Right lung (tissue), 10 donors: Measurements from ENCODE around the gene RYR1. TPM values are rescaled to one million over a fixed set of nuclear protein-coding genes. Genes with fewer than 3 reads are reported as not detected.

Experiments
- DNase-seq, 2 donors: peaks; one replicate each; pipeline ENCODE4 v3.0.0-alpha.2; 2013
- long read RNA-seq, 8 donors: transcript quantifications; one replicate each; lab custom pipeline, GENCODE V29; 2026
- polyA plus RNA-seq, 5 donors: library from polyadenylated mRNA; unstranded; fragments of 120-200 nt; gene quantifications; one replicate each; pipeline versions ENCODE4 v1.2.1 to v1.2.3, GENCODE V29; 2013; ENCODE audit warnings: inconsistent platforms in 1 of 5, low replicate concordance in 1 of 5; ENCODE audit not compliant: insufficient read length in 5 of 5, insufficient read depth in 1 of 5

RYR1 gene
- polyA plus RNA-seq: 10 to 100 TPM in 1 of 5 donors, 1 to 10 TPM in 4; 2.0 to 24.3 (median 3.7) TPM
- long read RNA-seq, donor 1: 0 reads
- long read RNA-seq, donor 2: 0 reads
- long read RNA-seq, donor 3: 0 reads
- long read RNA-seq, donor 4: 0 reads
- long read RNA-seq, donor 5: 0 reads
- long read RNA-seq, donor 6: 0 reads
- long read RNA-seq, donor 7: 0 reads
- long read RNA-seq, donor 8: 0 reads

- DNase-seq: no peak
Observed at GRCh38 chr19:38433268-38433733, at the start of gene RYR1. RYR1 (plus strand) TSS chr19:38433691; CDS start chr19:38433830, 139 bp downstream.

- no peak for DNase-seq
Observed at GRCh38 chr19:38383743-38384142, 49.7 kb upstream of the RYR1 start.

- no peak for DNase-seq
Observed at GRCh38 chr19:38384209-38385027, 49.1 kb upstream of the RYR1 start.

GRCh38 chr19:38385057-38385803, 48.3 kb upstream of the RYR1 start:
- DNase-seq: no peak

- DNase-seq: no peak
Observed at GRCh38 chr19:38385804-38386257, 47.7 kb upstream of the RYR1 start.

GRCh38 chr19:38386300-38386970, 47.1 kb upstream of the RYR1 start:
- no peak for DNase-seq

- no peak for DNase-seq
Observed at GRCh38 chr19:38386971-38387549, 46.4 kb upstream of the RYR1 start.

- peak in 1 of 2 donors; percentile 55 for DNase-seq
Observed at GRCh38 chr19:38387550-38388348, 45.7 kb upstream of the RYR1 start, which contains the start of gene GGN. GGN (minus strand) TSS chr19:38388034; CDS start chr19:38387261, 773 bp downstream.

- DNase-seq: no peak
Observed at GRCh38 chr19:38388349-38389100, 45.0 kb upstream of the RYR1 start, which contains the start of gene SPRED3. SPRED3 (plus strand) TSS chr19:38388697; CDS start chr19:38390303, 1,606 bp downstream.

- DNase-seq: no peak
Observed at GRCh38 chr19:38389101-38389925, 44.2 kb upstream of the RYR1 start.

- DNase-seq: no peak
Observed at GRCh38 chr19:38389957-38390924, 43.2 kb upstream of the RYR1 start.

- no peak for DNase-seq
Observed at GRCh38 chr19:38391911-38392464, 41.5 kb upstream of the RYR1 start.

- no peak for DNase-seq
Observed at GRCh38 chr19:38392707-38393308, 40.7 kb upstream of the RYR1 start.

GRCh38 chr19:38394488-38394887, 39.0 kb upstream of the RYR1 start:
- no peak for DNase-seq

- DNase-seq: no peak
Observed at GRCh38 chr19:38395381-38396114, 37.9 kb upstream of the RYR1 start.

- DNase-seq: no peak
Observed at GRCh38 chr19:38399081-38399480, 34.4 kb upstream of the RYR1 start.
